Aortic smooth muscle cell (primary cell): ENCODE results near the gene GLIS2. TPM values are rescaled to one million over a fixed set of nuclear protein-coding genes. Genes with fewer than 3 reads are reported as not detected.

Experiments used
- total RNA-seq: library from RNA; depleted of rRNA; stranded (reverse); fragments of >200 nt; gene quantifications from 2 replicates; pipeline ENCODE4 v1.2.3, GENCODE V29; 2014

Gene GLIS2
- total RNA-seq: 2.6 and 4.1 TPM in 2 replicates

GRCh38 chr16:4315186-4316107 lies at the start of gene GLIS2:
GLIS2 (plus strand) TSS chr16:4316067; CDS start chr16:4332281, 16,214 bp downstream.

GRCh38 chr16:4350787-4351659 lies 35.2 kb downstream of the GLIS2 start, which contains the start of gene PAM16:
PAM16 (minus strand) TSS chr16:4351321; CDS start chr16:4351234, 87 bp downstream.

GRCh38 chr16:4371357-4372000 lies 55.6 kb downstream of the GLIS2 start, which contains the start of gene VASN:
VASN (plus strand) TSS chr16:4371848; CDS start chr16:4380878, 9,030 bp downstream.

Other genes starting within 250 kb of the GLIS2 start
- 19.9 and 32.8 TPM in 2 replicates for gene ADCY9, start 199.6 kb upstream of the GLIS2 start, total RNA-seq
- gene SRL, start 74.0 kb upstream of the GLIS2 start, total RNA-seq: under 0.01 TPM in 1 of 2 replicates, not detected in the other
- 3.7 and 5.7 TPM in 2 replicates for gene TFAP4, start 43.0 kb upstream of the GLIS2 start, total RNA-seq
- gene PAM16, start 35.3 kb downstream of the GLIS2 start, total RNA-seq: 11.9 and 24.0 TPM in 2 replicates
- gene VASN, start 55.8 kb downstream of the GLIS2 start, total RNA-seq: 88.0 and 101 TPM in 2 replicates
- 10.2 and 14.7 TPM in 2 replicates for gene CORO7, start 100.5 kb downstream of the GLIS2 start, total RNA-seq
- 36.3 and 46.6 TPM in 2 replicates for gene DNAJA3, start 109.8 kb downstream of the GLIS2 start, total RNA-seq
- 58.3 and 68.8 TPM in 2 replicates for gene NMRAL1, start 158.6 kb downstream of the GLIS2 start, total RNA-seq
- gene HMOX2, start 160.3 kb downstream of the GLIS2 start, total RNA-seq: 70.1 and 71.5 TPM in 2 replicates
- gene CDIP1, start 222.7 kb downstream of the GLIS2 start, total RNA-seq: 4.4 and 5.5 TPM in 2 replicates
- not detected in 2 replicates for gene C16orf96, start 240.3 kb downstream of the GLIS2 start, total RNA-seq